ENCODE results near the gene ANTXR2. TPM values are rescaled to one million over a fixed set of nuclear protein-coding genes. Genes with fewer than 3 reads are reported as not detected.

Gene ANTXR2
- total and polyA plus RNA-seq, 9 of the 15 experiments (the other 6 are each of a cell fraction or from before 2014, with no cell fraction given) = 10.1 to 83.8 (median 60.3) TPM

DNA sequence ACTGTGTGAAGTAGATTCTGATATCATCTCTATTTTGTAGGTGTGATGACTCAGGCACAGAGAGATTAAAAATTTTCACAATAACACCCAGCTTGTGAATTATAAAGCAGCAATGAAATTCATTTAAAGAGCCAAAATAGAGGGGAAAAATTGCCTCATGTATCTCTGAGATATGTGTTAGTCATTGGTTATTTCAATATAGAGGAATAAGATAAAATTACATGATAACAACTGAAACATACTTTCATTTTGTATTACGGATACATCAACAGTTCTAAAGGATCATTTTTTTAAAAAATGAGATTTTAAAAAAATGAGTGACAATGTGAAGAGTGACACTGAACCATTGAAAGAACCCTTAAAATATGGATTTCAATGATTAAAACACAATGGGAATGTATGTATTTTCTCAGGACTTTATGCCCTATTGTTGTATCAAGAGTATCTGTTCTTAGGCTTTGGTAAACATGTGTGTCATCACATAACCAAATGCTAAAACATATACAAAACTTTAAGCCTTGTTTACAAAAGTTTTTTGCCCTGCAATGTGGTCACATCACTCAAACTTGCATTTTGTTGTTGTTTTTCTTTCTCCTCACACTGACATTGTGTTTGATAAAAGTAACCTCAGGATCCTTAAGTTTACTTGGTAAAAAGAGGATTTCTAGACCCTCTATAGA lies 221.3 kb downstream of the ANTXR2 start:
- Histone ChIP-seq H3K4me2 (ENCODE audit: insufficient read depth, low read length) (peak overlapping the region; percentile 16; the same call in 1 of the 2 replicates), H3K9me1 (ENCODE audit: control insufficient read depth, insufficient read depth, low read length) (no peaks in the 10 kb centered on the region), H3K4me3 (no peak overlapping the region), H3K9ac (ENCODE audit: insufficient read depth in 1 of 2, low read depth in 2 of 2, low read length in 2 of 2) (no peak overlapping the region), H4K20me1 (replicated peaks; ENCODE audit: control insufficient read depth, insufficient read depth, low read length) (no peaks in the 10 kb centered on the region), H3K27ac (ENCODE audit: extremely low read depth, low read depth, low read length) (no peak overlapping the region; the same call in 2 of the 3 replicates), H3K27me3 (ENCODE audit: control insufficient read depth in 2 of 2, insufficient read depth in 2 of 2, low read length in 2 of 2) (no peaks in the 10 kb centered on the region), H3K9me3 (replicated peaks; ENCODE audit: control insufficient read depth, insufficient read depth, low read depth, low read length) (no peaks in the 10 kb centered on the region), H3K36me3 (ENCODE audit: control insufficient read depth, insufficient read depth, low read length) (no peaks in the 10 kb centered on the region), H3K79me2 (ENCODE audit: control insufficient read depth, insufficient read depth, low read length) (no peaks in the 10 kb centered on the region), H2AFZ (ENCODE audit: low read depth, low read length) (peak overlapping the region; percentile 68), H3K4me1 (replicated peaks in 1 of 2; ENCODE audit: control insufficient read depth in 2 of 2, insufficient read depth in 2 of 2, low read length in 2 of 2) (peaks cover 0 to 7% of the 10 kb centered on the region in 2 experiments; a peak in 3 of 5 replicates)
- WGBS (ENCODE audit: insufficient coverage, low coverage, missing lambda C conversion rate) = 65% methylated on average over 1 of the region's 1 CpG
- ATAC-seq (no peak), DNase-seq (ENCODE audit: extremely low read depth in 1 of 4, low spot score in 3 of 4) (no peak), FAIRE-seq (no peak)
- intact Hi-C loops (cut with micrococcal nuclease) (no loop called here), in situ Hi-C loops (cut with MboI) (no loop called here)
- ChIA-PET CTCF (ENCODE audit: low intra/inter-chr PET ratio) (no interaction called here), POLR2A (interaction anchor here (0.5 kb wide), 1 partner anchor 801 kb away, joined by 3 read pairs; no protein-coding TSS in a partner anchor)
- BruUV-seq (replicated peaks) = no TSS peak
- TF ChIP-seq YBX1 (IDR thresholded peaks at IDR 0.05) (no peak), ZNF311 (CRISPR knock-in tag; IDR thresholded peaks at IDR 0.05) (0 out of 2 replicates have a peak, but pooled peaks have one; percentile 26), ZNF766 (CRISPR knock-in tag; conservative IDR thresholded peaks at IDR 0.05) (0 out of 2 replicates have a peak, but pooled peaks have one; percentile 28), GTF2E2 (tag; IDR thresholded peaks at IDR 0.05) (peak; percentile 90), POLR2H (tag; IDR thresholded peaks at IDR 0.05; ENCODE audit: low read depth) (peak; percentile 67; the same call in 1 of the 2 replicates), BRD9 (IDR thresholded peaks at IDR 0.05; ENCODE audit: low read depth, partially characterized antibody) (no peak), FOXA3 (CRISPR knock-in tag; conservative IDR thresholded peaks at IDR 0.05 in 1 of 2, IDR thresholded peaks at IDR 0.05 in 1 of 2) (peak in 1 of 2 experiments; percentile 53; a peak in 1 of 4 replicates)
- TF ChIP-seq, protein P1, sequence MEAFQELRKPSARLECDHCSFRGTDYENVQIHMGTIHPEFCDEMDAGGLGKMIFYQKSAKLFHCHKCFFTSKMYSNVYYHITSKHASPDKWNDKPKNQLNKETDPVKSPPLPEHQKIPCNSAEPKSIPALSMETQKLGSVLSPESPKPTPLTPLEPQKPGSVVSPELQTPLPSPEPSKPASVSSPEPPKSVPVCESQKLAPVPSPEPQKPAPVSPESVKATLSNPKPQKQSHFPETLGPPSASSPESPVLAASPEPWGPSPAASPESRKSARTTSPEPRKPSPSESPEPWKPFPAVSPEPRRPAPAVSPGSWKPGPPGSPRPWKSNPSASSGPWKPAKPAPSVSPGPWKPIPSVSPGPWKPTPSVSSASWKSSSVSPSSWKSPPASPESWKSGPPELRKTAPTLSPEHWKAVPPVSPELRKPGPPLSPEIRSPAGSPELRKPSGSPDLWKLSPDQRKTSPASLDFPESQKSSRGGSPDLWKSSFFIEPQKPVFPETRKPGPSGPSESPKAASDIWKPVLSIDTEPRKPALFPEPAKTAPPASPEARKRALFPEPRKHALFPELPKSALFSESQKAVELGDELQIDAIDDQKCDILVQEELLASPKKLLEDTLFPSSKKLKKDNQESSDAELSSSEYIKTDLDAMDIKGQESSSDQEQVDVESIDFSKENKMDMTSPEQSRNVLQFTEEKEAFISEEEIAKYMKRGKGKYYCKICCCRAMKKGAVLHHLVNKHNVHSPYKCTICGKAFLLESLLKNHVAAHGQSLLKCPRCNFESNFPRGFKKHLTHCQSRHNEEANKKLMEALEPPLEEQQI (IDR thresholded peaks at IDR 0.05) = 0 out of 2 replicates have a peak, but pooled peaks have one; percentile 24
- TF ChIP-seq, protein P2, sequence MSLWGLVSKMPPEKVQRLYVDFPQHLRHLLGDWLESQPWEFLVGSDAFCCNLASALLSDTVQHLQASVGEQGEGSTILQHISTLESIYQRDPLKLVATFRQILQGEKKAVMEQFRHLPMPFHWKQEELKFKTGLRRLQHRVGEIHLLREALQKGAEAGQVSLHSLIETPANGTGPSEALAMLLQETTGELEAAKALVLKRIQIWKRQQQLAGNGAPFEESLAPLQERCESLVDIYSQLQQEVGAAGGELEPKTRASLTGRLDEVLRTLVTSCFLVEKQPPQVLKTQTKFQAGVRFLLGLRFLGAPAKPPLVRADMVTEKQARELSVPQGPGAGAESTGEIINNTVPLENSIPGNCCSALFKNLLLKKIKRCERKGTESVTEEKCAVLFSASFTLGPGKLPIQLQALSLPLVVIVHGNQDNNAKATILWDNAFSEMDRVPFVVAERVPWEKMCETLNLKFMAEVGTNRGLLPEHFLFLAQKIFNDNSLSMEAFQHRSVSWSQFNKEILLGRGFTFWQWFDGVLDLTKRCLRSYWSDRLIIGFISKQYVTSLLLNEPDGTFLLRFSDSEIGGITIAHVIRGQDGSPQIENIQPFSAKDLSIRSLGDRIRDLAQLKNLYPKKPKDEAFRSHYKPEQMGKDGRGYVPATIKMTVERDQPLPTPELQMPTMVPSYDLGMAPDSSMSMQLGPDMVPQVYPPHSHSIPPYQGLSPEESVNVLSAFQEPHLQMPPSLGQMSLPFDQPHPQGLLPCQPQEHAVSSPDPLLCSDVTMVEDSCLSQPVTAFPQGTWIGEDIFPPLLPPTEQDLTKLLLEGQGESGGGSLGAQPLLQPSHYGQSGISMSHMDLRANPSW (CRISPR knock-in tag; IDR thresholded peaks at IDR 0.05) = no peak
- TF ChIP-seq, protein P3, sequence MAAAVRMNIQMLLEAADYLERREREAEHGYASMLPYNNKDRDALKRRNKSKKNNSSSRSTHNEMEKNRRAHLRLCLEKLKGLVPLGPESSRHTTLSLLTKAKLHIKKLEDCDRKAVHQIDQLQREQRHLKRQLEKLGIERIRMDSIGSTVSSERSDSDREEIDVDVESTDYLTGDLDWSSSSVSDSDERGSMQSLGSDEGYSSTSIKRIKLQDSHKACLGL (CRISPR knock-in tag; IDR thresholded peaks at IDR 0.05; ENCODE audit: borderline replicate concordance, poor library complexity, severe bottlenecking) = no peak
- TF ChIP-seq, protein P4, sequence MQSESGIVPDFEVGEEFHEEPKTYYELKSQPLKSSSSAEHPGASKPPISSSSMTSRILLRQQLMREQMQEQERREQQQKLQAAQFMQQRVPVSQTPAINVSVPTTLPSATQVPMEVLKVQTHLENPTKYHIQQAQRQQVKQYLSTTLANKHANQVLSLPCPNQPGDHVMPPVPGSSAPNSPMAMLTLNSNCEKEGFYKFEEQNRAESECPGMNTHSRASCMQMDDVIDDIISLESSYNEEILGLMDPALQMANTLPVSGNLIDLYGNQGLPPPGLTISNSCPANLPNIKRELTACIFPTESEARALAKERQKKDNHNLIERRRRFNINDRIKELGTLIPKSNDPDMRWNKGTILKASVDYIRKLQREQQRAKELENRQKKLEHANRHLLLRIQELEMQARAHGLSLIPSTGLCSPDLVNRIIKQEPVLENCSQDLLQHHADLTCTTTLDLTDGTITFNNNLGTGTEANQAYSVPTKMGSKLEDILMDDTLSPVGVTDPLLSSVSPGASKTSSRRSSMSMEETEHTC (IDR thresholded peaks at IDR 0.05) = no peak
- TF ChIP-seq, protein P5, sequence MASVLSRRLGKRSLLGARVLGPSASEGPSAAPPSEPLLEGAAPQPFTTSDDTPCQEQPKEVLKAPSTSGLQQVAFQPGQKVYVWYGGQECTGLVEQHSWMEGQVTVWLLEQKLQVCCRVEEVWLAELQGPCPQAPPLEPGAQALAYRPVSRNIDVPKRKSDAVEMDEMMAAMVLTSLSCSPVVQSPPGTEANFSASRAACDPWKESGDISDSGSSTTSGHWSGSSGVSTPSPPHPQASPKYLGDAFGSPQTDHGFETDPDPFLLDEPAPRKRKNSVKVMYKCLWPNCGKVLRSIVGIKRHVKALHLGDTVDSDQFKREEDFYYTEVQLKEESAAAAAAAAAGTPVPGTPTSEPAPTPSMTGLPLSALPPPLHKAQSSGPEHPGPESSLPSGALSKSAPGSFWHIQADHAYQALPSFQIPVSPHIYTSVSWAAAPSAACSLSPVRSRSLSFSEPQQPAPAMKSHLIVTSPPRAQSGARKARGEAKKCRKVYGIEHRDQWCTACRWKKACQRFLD (CRISPR knock-in tag; IDR thresholded peaks at IDR 0.05) = no peak

Data from K562 (cell line).